Caco-2 (cell line): ENCODE results near the gene SLC7A14. TPM values are rescaled to one million over a fixed set of nuclear protein-coding genes. Genes with fewer than 3 reads are reported as not detected.

Experiments used
- BruUV-seq: library from RNA; stranded (reverse); fragments of 400-500 nt; replicated peaks from 2 replicates; lab custom pipeline; 2021; lab: Mats Ljungman, UMichigan
- CTCF ChIA-PET: fragments of 300-600 bp; sonication (Branson Sonifier 250); formaldehyde crosslinking; loops from one replicate; lab custom pipeline; 2022; ENCODE audit warnings: antibody characterized with exemption; lab: Charles Lee
- POLR2A ChIA-PET: fragments of 300-600 bp; sonication (Branson Sonifier 250); formaldehyde crosslinking; loops from one replicate; lab custom pipeline; 2022; ENCODE audit warnings: antibody characterized with exemption; lab: Charles Lee
- DNase-seq, 2 experiments: peaks; one replicate each; pipeline versions ENCODE4 v3.0.0 to v3.0.0-alpha.2; 2020 to 2022
- H3K27me3 ChIP-seq: replicated peaks from 2 replicates; pipeline ENCODE4 v1.6.0; 2011; ENCODE audit warnings: low read length; ENCODE audit not compliant: control insufficient read depth, insufficient read depth
- H3K36me3 ChIP-seq: 2 replicates; pipeline ENCODE4 v1.5.1; 2011; ENCODE audit warnings: low read length; ENCODE audit not compliant: control insufficient read depth, insufficient read depth
- H3K4me1 ChIP-seq: fragments of 250-450 bp; sonication (Bioruptor Pico); 2 replicates; pipeline ENCODE4 v1.5.1; 2020; ENCODE audit warnings: mild to moderate bottlenecking
- H3K4me3 ChIP-seq: 2 replicates; pipeline ENCODE4 v1.5.1; 2011; ENCODE audit warnings: low read depth, mild to moderate bottlenecking, control low read depth, low read length
- H3K9me3 ChIP-seq: fragments of 250-450 bp; sonication (Bioruptor Pico); 2 replicates; pipeline ENCODE4 v1.5.1; 2020; ENCODE audit warnings: mild to moderate bottlenecking, moderate library complexity
- H3K27ac Mint-ChIP-seq: one replicate; pipeline ENCODE4 v1.8.0; 2022; ENCODE audit warnings: mixed read lengths; ENCODE audit not compliant: unreplicated experiment
- H3K27me3 Mint-ChIP-seq: one replicate; pipeline ENCODE4 v1.8.0; 2022; ENCODE audit warnings: mixed read lengths; ENCODE audit not compliant: insufficient read depth, unreplicated experiment
- H3K36me3 Mint-ChIP-seq: one replicate; pipeline ENCODE4 v1.8.0; 2022; ENCODE audit warnings: mild to moderate bottlenecking, mixed read lengths; ENCODE audit not compliant: insufficient read depth, unreplicated experiment
- H3K4me1 Mint-ChIP-seq: one replicate; pipeline ENCODE4 v1.8.0; 2022; ENCODE audit warnings: low read depth, mixed read lengths; ENCODE audit not compliant: unreplicated experiment
- H3K4me3 Mint-ChIP-seq: one replicate; pipeline ENCODE4 v1.8.0; 2022; ENCODE audit warnings: mild to moderate bottlenecking, moderate library complexity, mixed read lengths; ENCODE audit not compliant: unreplicated experiment
- H3K9me3 Mint-ChIP-seq: one replicate; pipeline ENCODE4 v1.8.0; 2022; ENCODE audit warnings: mixed read lengths; ENCODE audit not compliant: unreplicated experiment
- CTCF ChIP-seq, 2 experiments: fragments of 200-600 bp in 1 of 2; IDR thresholded peaks; 1 replicate in 1 of 2; 2 replicates in 1 of 2; pipeline versions ENCODE4 v1.5.1 to v1.8.0; 2011 to 2022; ENCODE audit warnings: antibody characterized with exemption in 1 of 2, control low read depth in 1 of 2, inconsistent platforms in 1 of 2, low read depth in 1 of 2, low read length in 1 of 2, mild to moderate bottlenecking in 1 of 2, moderate library complexity in 1 of 2; ENCODE audit not compliant: insufficient read depth in 1 of 2, severe bottlenecking in 1 of 2, unreplicated experiment in 1 of 2
- intact Hi-C: fragments of 100-400 bp; cut with micrococcal nuclease; formaldehyde crosslinking; loops from one replicate; pipeline ENCODE4 v1.10.0; 2022; ENCODE audit not compliant: unreplicated experiment
- total RNA-seq: library from RNA; stranded (reverse); gene quantifications from 2 replicates; pipeline ENCODE4 v1.2.3, GENCODE V29; 2022

SLC7A14 gene
- total RNA-seq, 1 experiment from 2014 or later = not detected

- no peaks in the 10 kb centered on the region for H3K36me3 ChIP-seq
- no peak for TF ChIP-seq CTCF (IDR thresholded peaks at IDR 0.05; ENCODE audit: insufficient read depth in 1 of 2, low read depth in 1 of 2, low read length in 1 of 2, severe bottlenecking in 1 of 2, unreplicated experiment in 1 of 2)
- no peak overlapping the region for H3K4me3 ChIP-seq
- ChIA-PET POLR2A (no interaction called here), CTCF (no interaction called here)
- H3K4me1 Mint-ChIP-seq = no peaks in the 10 kb centered on the region
- no peaks in the 10 kb centered on the region for H3K36me3 Mint-ChIP-seq
- H3K9me3 ChIP-seq = no peaks in the 10 kb centered on the region
- no peaks in the 10 kb centered on the region for H3K9me3 Mint-ChIP-seq
- intact Hi-C loops = no loop called here
- no peaks in the 10 kb centered on the region for H3K27me3 ChIP-seq
- H3K27ac Mint-ChIP-seq = no peak overlapping the region
- H3K27me3 Mint-ChIP-seq = peaks cover 11% of the 10 kb centered on the region
- H3K4me3 Mint-ChIP-seq = no peak overlapping the region
- no TSS peak for BruUV-seq
- H3K4me1 ChIP-seq = no peaks in the 10 kb centered on the region
- DNase-seq = no peak
Measured at GRCh38 chr3:170528726-170529125, 57.1 kb downstream of the SLC7A14 start.

- no peaks in the 10 kb centered on the region for H3K36me3 Mint-ChIP-seq
- peaks cover 9% of the 10 kb centered on the region for H3K27me3 Mint-ChIP-seq
- H3K9me3 Mint-ChIP-seq = no peaks in the 10 kb centered on the region
- Histone ChIP-seq H3K4me3 (no peak overlapping the region), H3K4me1 (no peaks in the 10 kb centered on the region), H3K9me3 (no peaks in the 10 kb centered on the region), H3K27me3 (no peaks in the 10 kb centered on the region), H3K36me3 (no peaks in the 10 kb centered on the region)
- no peak overlapping the region for H3K27ac Mint-ChIP-seq
- H3K4me3 Mint-ChIP-seq = no peak overlapping the region
- BruUV-seq = no TSS peak
- POLR2A ChIA-PET = no interaction called here
- CTCF ChIA-PET = no interaction called here
- H3K4me1 Mint-ChIP-seq = no peaks in the 10 kb centered on the region
- intact Hi-C loops = no loop called here
- no peak for TF ChIP-seq CTCF (IDR thresholded peaks at IDR 0.05; ENCODE audit: insufficient read depth in 1 of 2, low read depth in 1 of 2, low read length in 1 of 2, severe bottlenecking in 1 of 2, unreplicated experiment in 1 of 2)
- no peak for DNase-seq
Measured at GRCh38 chr3:170524073-170524472, 61.8 kb downstream of the SLC7A14 start.

- ChIA-PET POLR2A (no interaction called here), CTCF (no interaction called here)
- TF ChIP-seq CTCF (IDR thresholded peaks at IDR 0.05; ENCODE audit: insufficient read depth in 1 of 2, low read depth in 1 of 2, low read length in 1 of 2, severe bottlenecking in 1 of 2, unreplicated experiment in 1 of 2) = no peak
- Histone ChIP-seq H3K9me3 (no peaks in the 10 kb centered on the region), H3K4me3 (no peak overlapping the region), H3K36me3 (no peaks in the 10 kb centered on the region), H3K27me3 (no peaks in the 10 kb centered on the region), H3K4me1 (no peaks in the 10 kb centered on the region)
- Mint-ChIP-seq H3K9me3 (no peaks in the 10 kb centered on the region), H3K4me1 (no peaks in the 10 kb centered on the region), H3K36me3 (no peaks in the 10 kb centered on the region), H3K27me3 (peaks cover 14% of the 10 kb centered on the region), H3K4me3 (no peak overlapping the region), H3K27ac (no peak overlapping the region)
- no TSS peak for BruUV-seq
- intact Hi-C loops = no loop called here
- DNase-seq = no peak
Measured at GRCh38 chr3:170523248-170523647, 62.6 kb downstream of the SLC7A14 start.
